Muscle of back (tissue), 11 donors: ENCODE measurements around the gene APOL1. TPM values are rescaled to one million over a fixed set of nuclear protein-coding genes. Genes with fewer than 3 reads are reported as not detected.
A peak's percentile ranks its signal among the peaks of the same experiment; 100 is the strongest.
"Not testable (repeated sequence)": the region's sequence is repeated elsewhere in the genome, so short reads cannot be mapped to it uniquely, and the experiment has no call there.

Source experiments
- DNase-seq, 3 donors: peaks; one replicate each; pipeline versions ENCODE4 v3.0.0 to v3.0.0-alpha.2; 2013
- polyA plus RNA-seq, 10 donors: library from polyadenylated mRNA; unstranded; fragments of 120-200 nt; gene quantifications; one replicate each; pipeline ENCODE4 v1.2.1, GENCODE V29; 2013; ENCODE audit not compliant: insufficient read length in 10 of 10

APOL1 gene
- polyA plus RNA-seq, 10 donors = 2.3 to 5.1 (median 3.7) TPM

DNA sequence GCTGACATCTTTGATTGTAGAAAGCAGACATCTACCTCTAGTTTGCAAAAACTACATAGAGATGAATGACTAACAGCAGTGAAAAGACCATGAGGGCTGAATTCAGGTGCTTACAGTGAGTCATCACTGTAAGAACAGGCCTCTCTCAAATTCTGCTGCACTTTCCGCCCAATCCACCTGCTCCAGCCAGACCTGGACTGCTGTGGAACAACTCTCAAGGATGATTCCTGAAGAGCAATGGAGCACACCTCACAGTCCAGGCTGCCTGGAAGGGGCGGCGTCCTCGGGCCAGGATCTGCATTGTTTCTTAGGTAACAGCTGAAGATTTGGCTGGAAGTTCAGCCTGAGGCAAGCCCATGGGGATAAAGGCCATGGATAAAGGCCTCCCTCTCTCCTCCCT, 28.7 kb upstream of the APOL1 start:
- DNase-seq = no peak

- no peak for DNase-seq
These were observed 27.5 kb upstream of the APOL1 start for GRCh38 chr22:36225333-36225922.

DNA sequence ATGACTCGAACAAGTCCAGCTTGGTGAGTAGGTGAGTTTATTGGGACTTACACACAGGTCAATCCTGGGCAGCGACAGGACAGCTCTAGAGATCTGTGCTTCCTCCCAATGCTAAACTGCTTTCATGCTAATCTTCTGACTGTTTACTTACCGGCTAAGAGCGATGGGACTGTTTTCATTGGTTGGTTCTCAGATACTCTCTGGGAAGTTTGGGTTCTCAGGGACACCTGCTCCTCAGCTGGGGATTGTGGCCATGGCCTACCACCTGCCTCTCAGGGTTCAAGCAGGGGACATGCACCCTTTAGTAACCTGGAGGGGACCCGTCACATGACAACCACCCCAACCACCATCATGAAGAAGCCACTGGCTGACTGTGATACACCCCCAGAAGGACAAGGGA, 26.7 kb upstream of the APOL1 start:
- DNase-seq = no peak

GRCh38 chr22:36227396-36227795, 25.5 kb upstream of the APOL1 start:
- no peak for DNase-seq

DNA sequence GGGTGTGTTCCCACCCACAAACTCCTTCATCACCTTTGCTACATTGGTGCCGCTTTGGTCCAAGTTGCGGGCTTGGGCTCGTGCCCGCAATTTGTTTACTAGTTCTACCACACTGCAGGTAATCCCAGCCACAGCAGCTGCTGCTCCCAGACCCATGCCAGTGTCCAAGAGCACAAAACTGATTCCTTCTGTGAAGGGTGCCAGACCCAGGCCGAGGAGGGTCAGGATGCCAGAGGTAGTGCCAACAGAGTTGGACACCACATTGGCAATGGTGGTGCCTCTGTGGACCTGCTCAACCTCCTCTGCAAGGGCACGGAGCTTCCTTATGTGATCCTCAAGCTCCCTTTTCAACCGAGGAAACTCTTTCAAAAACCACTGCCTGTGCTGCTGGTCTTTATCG, 25.1 kb upstream of the APOL1 start:
- no peak for DNase-seq

- DNase-seq = not testable (repeated sequence)
These were observed 24.6 kb upstream of the APOL1 start for GRCh38 chr22:36228369-36228768.

DNA sequence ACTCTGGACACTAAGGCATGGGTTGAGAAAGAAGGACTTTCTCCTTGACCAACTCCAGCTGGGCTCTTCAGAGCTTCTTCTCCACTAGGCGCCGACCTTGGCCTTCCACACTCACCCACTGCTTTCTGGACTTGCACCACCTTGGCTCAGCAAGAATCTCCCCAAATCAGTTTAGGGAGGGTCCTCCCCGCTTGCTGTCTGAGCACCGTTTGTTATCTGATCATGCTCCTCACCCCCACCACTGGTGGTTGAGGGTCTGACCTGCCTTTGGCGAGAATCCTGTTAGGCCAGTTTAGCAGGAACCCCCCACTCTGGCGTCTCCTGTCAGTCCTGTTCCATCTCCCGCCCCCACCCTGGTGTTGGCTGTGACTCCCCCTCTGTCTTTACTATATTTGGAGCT, 24.0 kb upstream of the APOL1 start:
- no peak for DNase-seq

- not testable (repeated sequence) for DNase-seq
These were observed 23.3 kb upstream of the APOL1 start for GRCh38 chr22:36229649-36230048.

DNA sequence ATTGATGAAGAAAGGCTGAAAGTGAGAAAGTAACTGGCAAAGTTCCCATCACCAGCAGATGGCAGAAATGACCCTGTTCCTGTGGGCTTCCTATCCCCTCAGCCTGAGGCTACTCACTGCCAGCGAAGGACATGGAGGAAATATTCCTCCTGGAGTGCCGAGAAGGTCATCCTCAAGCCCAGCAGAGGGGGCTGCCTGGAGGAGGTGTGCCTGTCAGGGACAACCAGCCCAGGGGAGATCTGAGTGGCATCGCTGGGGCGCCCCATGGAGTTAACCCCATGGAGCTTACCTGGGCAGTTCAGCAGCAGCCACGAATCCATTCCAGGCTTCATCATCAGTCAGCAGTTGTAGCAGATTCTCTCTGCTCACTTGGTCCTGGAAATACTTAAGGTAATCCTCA, 21.9 kb upstream of the APOL1 start:
- not testable (repeated sequence) for DNase-seq

DNA sequence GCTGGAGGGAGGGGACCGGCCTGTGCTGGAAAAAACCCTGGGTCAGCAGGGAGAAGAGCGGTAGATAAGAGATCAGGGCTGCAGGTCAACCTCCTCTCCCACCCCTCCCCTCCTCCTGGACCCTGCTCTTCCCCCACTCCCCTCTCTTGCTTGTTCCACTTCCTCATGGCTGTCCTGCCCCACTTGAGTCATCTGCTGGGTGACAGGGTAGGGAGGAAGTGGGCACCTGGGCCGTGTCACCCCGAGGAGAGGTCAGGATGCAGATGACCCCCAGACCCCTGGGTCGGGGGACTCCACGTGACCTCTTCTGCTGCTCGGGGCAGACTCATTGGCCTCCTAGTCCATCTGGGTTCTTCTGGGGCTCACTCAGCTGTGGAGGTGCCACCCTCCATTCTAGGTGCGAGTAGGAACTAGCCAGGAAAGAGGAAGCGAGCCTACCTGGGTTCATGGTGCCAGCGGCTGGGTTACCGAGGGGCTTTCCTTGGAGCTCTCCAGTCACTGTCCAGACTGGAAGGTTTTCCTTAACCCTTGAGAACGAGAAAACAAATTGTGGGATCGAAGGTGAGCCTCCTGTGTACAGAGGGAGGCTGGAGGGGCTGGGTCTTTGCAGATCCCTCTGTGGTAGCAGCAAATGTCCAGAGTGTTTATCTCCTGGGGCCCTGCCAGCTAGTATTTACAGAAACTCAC, 20.1 kb upstream of the APOL1 start:
- DNase-seq = no peak

DNA sequence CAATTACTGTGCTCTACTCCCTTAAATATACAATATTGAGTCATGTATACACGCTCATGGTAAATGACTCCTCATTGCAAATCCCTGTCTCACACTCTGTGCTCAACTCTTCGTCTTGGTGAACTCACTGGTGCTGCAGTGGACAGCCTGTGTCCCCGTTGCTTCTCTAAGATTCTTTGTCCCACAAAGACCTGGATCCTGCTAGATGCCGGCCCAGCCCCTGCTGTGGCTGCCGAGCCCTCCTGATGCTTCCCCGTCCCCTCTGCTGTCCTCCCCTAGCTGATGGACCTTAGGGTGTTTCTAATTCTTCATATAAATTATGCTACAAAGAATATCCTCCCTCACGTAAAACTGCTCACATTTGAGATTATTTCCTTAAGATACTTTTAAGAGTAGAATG, 19.1 kb upstream of the APOL1 start:
- no peak for DNase-seq

DNA sequence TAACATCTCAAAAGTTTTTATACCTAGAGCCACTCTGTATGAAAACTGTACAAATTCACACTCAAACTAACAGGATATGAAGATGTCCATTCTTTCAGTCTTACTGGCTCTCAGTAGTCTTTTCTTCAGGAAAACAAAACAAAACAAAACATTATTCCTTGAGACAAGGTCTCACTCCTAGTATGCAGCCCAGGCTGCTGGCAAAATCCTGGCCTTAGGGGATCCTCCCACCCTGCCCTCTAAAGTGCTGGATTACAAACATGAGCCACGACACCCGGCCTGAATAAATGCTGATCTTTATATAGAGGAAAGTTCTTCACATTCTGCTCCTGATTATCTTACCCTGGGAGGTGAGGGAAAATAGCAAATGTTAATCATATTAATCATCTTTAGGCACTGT, 18.7 kb upstream of the APOL1 start:
- no peak for DNase-seq

- DNase-seq = no peak
These were observed 18.0 kb upstream of the APOL1 start for GRCh38 chr22:36234919-36235318.

DNA sequence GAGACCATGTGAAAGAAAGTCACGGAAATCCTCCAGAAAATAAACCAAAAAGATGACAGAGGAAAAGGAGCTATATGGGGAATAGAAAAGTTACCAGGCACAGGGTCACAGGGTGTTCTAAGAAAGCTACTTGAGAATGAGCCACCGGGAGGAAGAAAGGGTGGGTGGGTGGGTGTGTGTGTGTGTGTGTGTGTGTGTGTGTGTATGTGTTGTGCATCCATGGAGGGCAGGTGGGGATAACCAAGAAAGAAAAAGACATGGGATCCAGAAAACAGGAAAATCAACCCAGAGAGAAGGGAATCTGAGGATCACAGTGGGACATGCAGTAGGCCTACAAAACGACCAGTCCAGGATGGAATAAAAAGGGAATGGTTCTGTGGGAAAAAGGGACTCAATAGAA, 17.3 kb upstream of the APOL1 start:
- DNase-seq = no peak

- no peak for DNase-seq
These were observed 16.3 kb upstream of the APOL1 start for GRCh38 chr22:36236388-36237319.

DNA sequence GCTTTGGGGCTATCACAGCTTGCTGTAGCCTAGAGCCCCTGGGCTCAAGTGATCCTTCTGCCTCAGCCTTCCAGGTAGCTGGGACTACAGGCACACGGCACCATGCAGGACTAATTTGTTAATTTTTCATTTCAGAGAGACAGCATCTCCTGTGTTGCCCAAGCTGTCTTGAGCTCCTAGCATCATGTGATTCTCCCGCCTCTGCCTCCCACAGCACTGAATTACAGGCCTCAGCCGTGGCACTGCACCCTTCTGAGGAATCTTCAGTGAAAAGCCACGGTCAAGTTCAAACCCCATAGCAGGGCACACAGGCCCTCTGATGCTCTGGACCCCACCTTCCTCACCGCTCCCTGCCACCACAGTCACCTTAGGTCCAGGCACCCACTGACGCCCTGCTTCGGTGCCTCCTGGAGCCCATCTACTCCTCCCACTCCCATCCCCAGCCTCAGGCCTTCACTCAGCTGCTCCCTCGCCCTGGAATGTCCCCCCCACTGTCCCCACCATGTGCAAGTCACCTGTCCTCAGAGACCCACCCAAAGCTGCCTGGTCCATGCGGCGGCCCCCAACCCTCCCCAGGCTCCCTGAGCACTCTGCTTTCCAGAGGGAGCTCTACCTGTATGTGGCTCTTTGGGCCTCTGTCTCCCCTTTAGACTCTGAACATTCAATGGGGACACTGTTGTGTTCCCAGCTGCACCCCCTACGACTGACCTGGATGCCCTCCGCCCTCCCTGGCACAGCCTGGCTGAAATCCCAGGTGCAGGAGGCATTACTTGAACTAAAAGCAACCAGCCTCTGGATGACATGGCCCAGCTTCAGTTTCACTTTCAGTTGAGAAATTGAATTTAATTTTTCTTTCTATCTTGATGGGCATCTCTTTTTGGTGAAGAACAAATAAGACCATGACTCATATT, 15.2 kb upstream of the APOL1 start:
- peak in 1 of 3 donors; percentile 34 for DNase-seq

DNA sequence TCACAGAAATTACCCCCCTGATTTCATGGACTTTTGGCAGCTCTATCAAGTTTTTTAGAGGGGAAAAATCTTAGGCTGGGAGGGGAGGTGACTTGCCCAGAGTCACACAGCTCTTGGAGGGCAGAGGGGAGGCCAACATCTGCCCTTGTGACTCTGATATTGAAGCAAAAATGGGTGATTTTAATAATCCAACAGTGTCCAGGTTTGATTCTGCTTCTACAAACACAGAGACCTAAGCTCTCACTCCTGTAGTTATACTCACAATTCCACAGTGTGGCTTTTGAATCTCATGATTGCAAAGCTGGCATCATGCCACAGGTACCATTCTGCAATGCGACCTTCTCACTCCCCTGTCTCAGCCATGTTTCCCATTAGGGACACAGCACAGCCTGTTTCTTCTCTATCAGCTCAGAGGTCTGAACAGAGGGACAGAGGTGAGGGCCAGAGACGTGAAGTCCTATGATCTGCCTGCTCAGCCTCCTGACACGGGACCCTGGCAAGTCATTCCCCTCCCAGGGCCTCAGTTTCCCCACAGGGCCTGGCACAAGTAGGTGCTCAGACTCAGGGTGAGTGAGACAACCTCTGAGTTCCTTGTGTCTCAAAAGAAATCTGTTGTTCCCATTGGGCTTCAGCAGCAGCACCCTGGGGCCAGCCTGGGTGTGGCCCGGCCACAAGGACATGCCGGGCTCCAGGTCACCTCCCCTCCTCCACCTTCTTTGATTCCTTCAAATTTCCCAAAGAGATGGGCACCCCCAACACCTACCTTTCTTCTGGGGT, 14.4 kb upstream of the APOL1 start:
- peak in 1 of 3 donors; percentile 60 for DNase-seq

GRCh38 chr22:36239150-36239400, 13.9 kb upstream of the APOL1 start:
- DNase-seq = no peak

DNA sequence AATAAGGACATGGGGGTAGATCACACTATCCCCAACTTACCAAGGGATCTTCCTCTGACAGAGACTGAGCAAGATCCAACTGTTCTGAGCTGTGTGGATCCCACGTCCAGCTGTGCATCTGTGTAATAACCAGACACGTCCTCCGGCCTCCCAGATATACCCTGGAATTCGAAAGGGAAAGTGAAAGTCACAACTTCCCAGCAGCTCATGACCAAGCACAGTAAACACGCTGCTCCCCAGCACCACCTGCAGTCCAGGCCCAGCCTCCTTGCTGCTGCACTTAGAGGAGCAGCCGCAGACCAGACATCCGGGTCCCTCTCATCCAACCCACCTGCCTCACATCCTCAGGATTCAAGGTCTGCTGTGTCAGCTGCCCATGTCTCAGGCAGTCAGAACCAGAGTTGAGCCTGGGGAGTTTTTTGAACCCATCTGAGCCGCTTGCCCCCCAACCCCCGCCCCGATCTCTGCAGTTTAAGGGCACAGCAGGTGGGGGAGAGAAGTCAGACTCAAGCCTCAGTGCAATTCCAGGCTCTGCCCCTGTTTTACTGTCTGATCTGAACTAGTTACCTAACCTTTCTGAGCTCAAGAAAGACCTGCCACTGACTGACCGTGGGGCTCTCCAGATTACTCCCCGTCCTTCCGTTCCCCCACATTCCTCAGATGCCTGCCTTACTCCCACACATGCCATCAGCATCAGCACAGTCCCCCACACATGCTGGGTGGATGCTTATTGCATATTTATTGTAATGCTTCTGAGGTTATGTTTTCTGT, 13.3 kb upstream of the APOL1 start, which contains the start of gene APOL2:
Gene APOL2, minus strand, starts transcription at position 127 of the 771 bp plus-strand sequence. CDS start 6,365 bp downstream, outside the sequence.
- peak; percentile 91 to 96 (median 92) for DNase-seq

DNA sequence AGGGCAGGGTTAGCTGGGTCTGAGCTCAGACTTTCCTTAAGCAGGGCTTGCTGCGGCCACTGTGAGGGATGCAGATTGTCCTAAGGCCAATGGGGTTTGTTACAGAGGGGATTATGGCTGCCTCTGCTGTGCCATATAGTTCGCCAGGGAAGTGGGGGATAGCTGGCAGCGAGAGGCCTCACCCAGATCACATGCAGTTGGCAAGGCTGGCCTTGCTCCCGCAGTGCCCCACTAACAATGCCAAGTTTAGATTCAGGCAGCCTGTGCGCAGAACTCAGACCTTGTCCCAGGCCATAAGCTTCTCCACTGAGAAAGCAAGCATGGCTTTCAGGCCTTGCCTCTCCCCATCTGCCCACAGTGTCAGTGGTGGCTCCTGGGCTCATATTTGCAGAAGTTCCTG, 8.9 kb upstream of the APOL1 start:
- peak in 1 of 3 donors; percentile 42 for DNase-seq
